Upper lobe of left lung (tissue), 4 donors: ENCODE measurements around the gene MAPK12.

Experiments used
- CTCF ChIP-seq, 6 experiments: fragments of 450-650 bp in 4 of 6; fragments of 200-600 bp in 2 of 6; sonication (generic) in 2 of 6; IDR thresholded peaks; one replicate each; pipeline ENCODE4 v1.5.1; 2016 to 2019; ENCODE audit warnings: antibody characterized with exemption in 6 of 6
- EP300 ChIP-seq, 4 donors: sonication (generic); formaldehyde crosslinking; IDR thresholded peaks; one replicate each; pipeline ENCODE4 v1.5.1; 2017; ENCODE audit warnings: antibody characterized with exemption in 4 of 4, control low read depth in 2 of 4
- POLR2A ChIP-seq, 4 donors: fragments of 450-650 bp; IDR thresholded peaks; one replicate each; pipeline ENCODE4 v1.5.1; 2016 to 2017; ENCODE audit warnings: antibody characterized with exemption in 4 of 4, mild to moderate bottlenecking in 2 of 4
- POLR2AphosphoS5 ChIP-seq, 2 donors: sonication (generic); formaldehyde crosslinking; IDR thresholded peaks; one replicate each; pipeline ENCODE4 v1.5.1; 2017; ENCODE audit warnings: antibody characterized with exemption in 2 of 2

GRCh38 chr22:50264946-50265669, 3.6 kb upstream of the MAPK12 start:
- no peak for TF ChIP-seq CTCF (IDR thresholded peaks at IDR 0.05)
- no peak for TF ChIP-seq POLR2A (IDR thresholded peaks at IDR 0.05)
- TF ChIP-seq POLR2AphosphoS5 (IDR thresholded peaks at IDR 0.05) = no peak
- no peak for TF ChIP-seq EP300 (IDR thresholded peaks at IDR 0.05)
